K562 (cell line): ENCODE results near the gene IL20. TPM values are rescaled to one million over a fixed set of nuclear protein-coding genes. Genes with fewer than 3 reads are reported as not detected.

ENCODE experiments used
- CEBPB ChIP-seq: fragments of 450-650 bp; IDR thresholded peaks from 2 replicates; pipeline ENCODE4 v1.6.1; 2016; ENCODE audit warnings: missing genetic modification characterization, missing compliant biosample characterization
- CEBPG ChIP-seq, 3 experiments: fragments of 200-800 bp in 1 of 3; sonication (Bioruptor generic) in 1 of 3; sonication (generic) in 1 of 3; formaldehyde crosslinking in 1 of 3; IDR thresholded peaks in 2 of 3; conservative IDR thresholded peaks in 1 of 3; 2 replicates each; pipeline versions ENCODE4 v1.6.1 to v1.8.0; 2016 to 2022; ENCODE audit warnings: missing compliant biosample characterization in 2 of 3, missing genetic modification characterization in 2 of 3, mild to moderate bottlenecking in 1 of 3, missing genetic modification reagents in 1 of 3
- polyA plus RNA-seq, 8 experiments: library from polyadenylated mRNA; depleted of rRNA in 4 of 8; stranded (reverse) in 5 of 8; unstranded in 3 of 8; fragments of >200 nt; fragmentation: Nextera tagmentation in 2 of 8; fragmentation: Illumina TruSeq in 1 of 8; extraction: Ambion mirVana in 2 of 8; extraction: Trizol in 1 of 8; gene quantifications; 2 replicates each; pipeline versions ENCODE4 v1.2.1 to v1.2.3, GENCODE V29; 2011 to 2014; ENCODE audit warnings: inconsistent platforms in 1 of 8, missing spikeins in 1 of 8
- total RNA-seq, 7 experiments: library from RNA; depleted of rRNA in 6 of 7; stranded (reverse); fragments of >200 nt in 6 of 7; fragmentation: Illumina TruSeq in 2 of 7; extraction: Trizol in 2 of 7; gene quantifications; 2 replicates each; pipeline versions ENCODE4 v1.2.1 to v1.2.3, GENCODE V29; 2011 to 2021; ENCODE audit warnings: low replicate concordance in 1 of 7
- TF ChIP-seq, protein P1 (sequence below), 2 experiments: fragments of 450-650 bp in 1 of 2; sonication (generic) in 1 of 2; formaldehyde crosslinking in 1 of 2; IDR thresholded peaks; 2 replicates each; pipeline versions ENCODE4 v1.7.1 to v1.9.0; 2016 to 2022; ENCODE audit warnings: inconsistent platforms in 1 of 2, mild to moderate bottlenecking in 1 of 2, missing genetic modification reagents in 1 of 2

The IL20 gene
- total and polyA plus RNA-seq, 9 of the 15 experiments (the other 6 are each of a cell fraction or from before 2014, with no cell fraction given) = not detected

DNA sequence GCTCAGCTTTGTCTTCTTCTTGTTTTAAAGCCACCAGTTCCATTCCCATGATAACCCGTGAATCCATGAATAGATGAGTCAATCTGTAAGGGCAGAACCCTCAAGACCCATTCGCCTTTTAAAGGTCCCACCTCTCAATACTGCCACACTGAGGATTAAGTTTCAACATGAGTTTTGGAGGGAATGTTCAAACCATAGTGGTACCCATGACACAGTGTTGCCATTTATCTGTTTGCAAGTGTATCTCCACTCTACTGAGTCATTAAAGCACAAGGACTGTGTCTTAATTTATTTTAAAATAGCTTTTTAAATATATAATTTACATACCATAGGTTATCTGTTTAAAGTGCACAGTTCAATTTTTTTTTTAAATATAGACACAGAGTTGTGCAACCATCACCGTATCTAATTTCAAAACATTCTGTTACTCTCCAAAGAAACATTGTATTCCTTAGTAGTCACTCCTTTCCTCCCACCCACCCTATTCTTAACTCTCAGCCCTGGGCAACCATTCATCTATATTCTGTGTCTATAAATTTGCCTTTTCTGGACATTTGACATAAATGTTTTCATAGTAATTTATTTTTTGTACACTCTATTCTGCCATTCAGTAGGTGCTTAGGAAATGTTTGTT is 27.0 kb downstream of the IL20 start (continued):
- TF ChIP-seq, protein P1, sequence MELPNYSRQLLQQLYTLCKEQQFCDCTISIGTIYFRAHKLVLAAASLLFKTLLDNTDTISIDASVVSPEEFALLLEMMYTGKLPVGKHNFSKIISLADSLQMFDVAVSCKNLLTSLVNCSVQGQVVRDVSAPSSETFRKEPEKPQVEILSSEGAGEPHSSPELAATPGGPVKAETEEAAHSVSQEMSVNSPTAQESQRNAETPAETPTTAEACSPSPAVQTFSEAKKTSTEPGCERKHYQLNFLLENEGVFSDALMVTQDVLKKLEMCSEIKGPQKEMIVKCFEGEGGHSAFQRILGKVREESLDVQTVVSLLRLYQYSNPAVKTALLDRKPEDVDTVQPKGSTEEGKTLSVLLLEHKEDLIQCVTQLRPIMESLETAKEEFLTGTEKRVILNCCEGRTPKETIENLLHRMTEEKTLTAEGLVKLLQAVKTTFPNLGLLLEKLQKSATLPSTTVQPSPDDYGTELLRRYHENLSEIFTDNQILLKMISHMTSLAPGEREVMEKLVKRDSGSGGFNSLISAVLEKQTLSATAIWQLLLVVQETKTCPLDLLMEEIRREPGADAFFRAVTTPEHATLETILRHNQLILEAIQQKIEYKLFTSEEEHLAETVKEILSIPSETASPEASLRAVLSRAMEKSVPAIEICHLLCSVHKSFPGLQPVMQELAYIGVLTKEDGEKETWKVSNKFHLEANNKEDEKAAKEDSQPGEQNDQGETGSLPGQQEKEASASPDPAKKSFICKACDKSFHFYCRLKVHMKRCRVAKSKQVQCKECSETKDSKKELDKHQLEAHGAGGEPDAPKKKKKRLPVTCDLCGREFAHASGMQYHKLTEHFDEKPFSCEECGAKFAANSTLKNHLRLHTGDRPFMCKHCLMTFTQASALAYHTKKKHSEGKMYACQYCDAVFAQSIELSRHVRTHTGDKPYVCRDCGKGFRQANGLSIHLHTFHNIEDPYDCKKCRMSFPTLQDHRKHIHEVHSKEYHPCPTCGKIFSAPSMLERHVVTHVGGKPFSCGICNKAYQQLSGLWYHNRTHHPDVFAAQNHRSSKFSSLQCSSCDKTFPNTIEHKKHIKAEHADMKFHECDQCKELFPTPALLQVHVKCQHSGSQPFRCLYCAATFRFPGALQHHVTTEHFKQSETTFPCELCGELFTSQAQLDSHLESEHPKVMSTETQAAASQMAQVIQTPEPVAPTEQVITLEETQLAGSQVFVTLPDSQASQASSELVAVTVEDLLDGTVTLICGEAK (IDR thresholded peaks at IDR 0.05) = no peak
- TF ChIP-seq, protein P1 (CRISPR knock-in tag; IDR thresholded peaks at IDR 0.05) = no peak
- peak; percentile 28; the same call in 1 of the 2 replicates for TF ChIP-seq CEBPB
- TF ChIP-seq CEBPG (CRISPR knock-in tag; IDR thresholded peaks at IDR 0.05) = no peak
- peak in 1 of 2 experiments; percentile 53; a peak in 2 of 4 replicates for TF ChIP-seq CEBPG (tag; conservative IDR thresholded peaks at IDR 0.05 in 1 of 2, IDR thresholded peaks at IDR 0.05 in 1 of 2)
